ENCODE results near the gene SCOC. TPM values are rescaled to one million over a fixed set of nuclear protein-coding genes. Genes with fewer than 3 reads are reported as not detected.
A peak's percentile ranks its signal among the peaks of the same experiment; 100 is the strongest.

SCOC gene
- total and polyA plus RNA-seq, 2 of the 13 experiments (the other 11 are each of a cell fraction or from before 2014, with no cell fraction given): 43.8 to 65.2 TPM

- TF ChIP-seq ZUFSP (CRISPR knock-in tag; IDR thresholded peaks at IDR 0.05; ENCODE audit: borderline replicate concordance) (no peak), MTERF4 (CRISPR knock-in tag; IDR thresholded peaks at IDR 0.05) (no peak), HINFP (CRISPR knock-in tag; IDR thresholded peaks at IDR 0.05; ENCODE audit: low read depth) (no peak), ZBTB26 (CRISPR knock-in tag; IDR thresholded peaks at IDR 0.05; ENCODE audit: borderline replicate concordance) (no peak), NRL (CRISPR knock-in tag; IDR thresholded peaks at IDR 0.05; ENCODE audit: borderline replicate concordance) (no peak), ATF5 (CRISPR knock-in tag; IDR thresholded peaks at IDR 0.05; ENCODE audit: low read depth) (no peak), FOXC1 (CRISPR knock-in tag; IDR thresholded peaks at IDR 0.05; ENCODE audit: borderline replicate concordance) (no peak), ZNF788 (CRISPR knock-in tag; IDR thresholded peaks at IDR 0.05; ENCODE audit: borderline replicate concordance) (no peak), NR1H2 (CRISPR knock-in tag; IDR thresholded peaks at IDR 0.05; ENCODE audit: borderline replicate concordance, low read depth) (no peak), ZNF275 (CRISPR knock-in tag; IDR thresholded peaks at IDR 0.05; ENCODE audit: borderline replicate concordance) (no peak), TEAD3 (CRISPR knock-in tag; optimal IDR thresholded peaks at IDR 0.05; ENCODE audit: borderline replicate concordance) (peak; percentile 52), NR2F6 (IDR thresholded peaks at IDR 0.05) (0 out of 2 replicates have a peak, but pooled peaks have one; percentile 30), NR2F6 (CRISPR knock-in tag; IDR thresholded peaks at IDR 0.05) (0 out of 2 replicates have a peak, but pooled peaks have one; percentile 30), KAT7 (CRISPR knock-in tag; IDR thresholded peaks at IDR 0.05; ENCODE audit: borderline replicate concordance) (no peak), JDP2 (CRISPR knock-in tag; IDR thresholded peaks at IDR 0.05; ENCODE audit: borderline replicate concordance) (no peak), MEIS2 (CRISPR knock-in tag; IDR thresholded peaks at IDR 0.05) (no peak), NCOA1 (CRISPR knock-in tag; IDR thresholded peaks at IDR 0.05) (no peak), DMAP1 (CRISPR knock-in tag; IDR thresholded peaks at IDR 0.05) (no peak)
Observed at GRCh38 chr4:140363051-140363450, 10.4 kb upstream of the SCOC start (continued).
